ENCODE data around the gene OR2T3.

The OR2T3 gene

GRCh38 chr1:248521856-248522255, 48.7 kb downstream of the OR2T3 start:
- DNase-seq (ENCODE audit: low read depth) = no peak
- no peak overlapping the region for H3K4me3 ChIP-seq (ENCODE audit: low read depth, low read length)
- no peak for TF ChIP-seq CTCF (IDR thresholded peaks at IDR 0.05; ENCODE audit: low read depth, low read length, missing control alignments)
- in situ Hi-C loops (cut with HindIII; ENCODE audit: low sequenced_read_pairs) = no loop called here
